Muscle layer of colon (tissue), 2 donors: Measurements from ENCODE around the gene SDS.

Source experiments
- H3K27ac ChIP-seq: one replicate; pipeline ENCODE4 v1.7.0; 2013; ENCODE audit warnings: low read depth, mild to moderate bottlenecking, low read length, moderate library complexity
- H3K27me3 ChIP-seq, 2 donors: one replicate each; pipeline ENCODE4 v1.7.0; 2013; ENCODE audit warnings: low read length in 2 of 2, mild to moderate bottlenecking in 2 of 2; ENCODE audit not compliant: insufficient read depth in 2 of 2, control insufficient read depth in 1 of 2
- H3K36me3 ChIP-seq: one replicate; pipeline ENCODE4 v1.7.0; 2013; ENCODE audit warnings: mild to moderate bottlenecking, low read length; ENCODE audit not compliant: insufficient read depth
- H3K4me1 ChIP-seq: one replicate; pipeline ENCODE4 v1.7.0; 2013; ENCODE audit warnings: mild to moderate bottlenecking, low read length; ENCODE audit not compliant: insufficient read depth
- H3K4me3 ChIP-seq, 2 donors: one replicate each; pipeline ENCODE4 v1.7.0; 2013; ENCODE audit warnings: low read length in 2 of 2, low read depth in 1 of 2, mild to moderate bottlenecking in 1 of 2, moderate library complexity in 1 of 2
- H3K9ac ChIP-seq: one replicate; pipeline ENCODE4 v1.7.0; 2013; ENCODE audit warnings: low read length
- H3K9me3 ChIP-seq: one replicate; pipeline ENCODE4 v1.7.0; 2013; ENCODE audit warnings: mild to moderate bottlenecking, low read length
- donor health status: abdominal sarcoma.
- donor health status: Adenocarcinoma of cecum.

The SDS gene

GRCh38 chr12:113407931-113408600, 4.4 kb upstream of the SDS start:
- Histone ChIP-seq H3K27ac (no peak overlapping the region), H3K4me3 (no peak overlapping the region)

GRCh38 chr12:113405694-113406093, 2.0 kb upstream of the SDS start:
- no peak overlapping the region for H3K9ac ChIP-seq
- H3K4me3 ChIP-seq = no peak overlapping the region
- no peak overlapping the region for H3K27ac ChIP-seq
- no peaks in the 10 kb centered on the region for H3K9me3 ChIP-seq
- peaks cover 0 to 9% of the 10 kb centered on the region in 2 donors for H3K27me3 ChIP-seq
- H3K4me1 ChIP-seq = no peaks in the 10 kb centered on the region
- H3K36me3 ChIP-seq = no peaks in the 10 kb centered on the region

More at GRCh38 chr12:113407931-113408600, 4.4 kb upstream of the SDS start:
- no peaks in the 10 kb centered on the region for H3K36me3 ChIP-seq
- H3K9ac ChIP-seq = no peak overlapping the region
- no peaks in the 10 kb centered on the region for H3K4me1 ChIP-seq
- H3K9me3 ChIP-seq = no peaks in the 10 kb centered on the region
- peaks cover 0 to 3% of the 10 kb centered on the region in 2 donors for H3K27me3 ChIP-seq

GRCh38 chr12:113402586-113403260, 964 bp downstream of the SDS start:
- H3K27me3 ChIP-seq = peaks cover 0 to 14% of the 10 kb centered on the region in 2 donors
- H3K4me1 ChIP-seq = no peaks in the 10 kb centered on the region
- H3K9ac ChIP-seq = no peak overlapping the region
- H3K4me3 ChIP-seq = no peak overlapping the region
- H3K27ac ChIP-seq = no peak overlapping the region
- no peaks in the 10 kb centered on the region for H3K9me3 ChIP-seq
- H3K36me3 ChIP-seq = no peaks in the 10 kb centered on the region

- Histone ChIP-seq H3K27me3 (peaks cover 0 to 14% of the 10 kb centered on the region in 2 donors), H3K4me1 (no peaks in the 10 kb centered on the region), H3K36me3 (no peaks in the 10 kb centered on the region), H3K9me3 (no peaks in the 10 kb centered on the region), H3K9ac (no peak overlapping the region), H3K4me3 (no peak overlapping the region), H3K27ac (no peak overlapping the region)
Measured at GRCh38 chr12:113401066-113402000, 2.4 kb downstream of the SDS start.

GRCh38 chr12:113400362-113400761, 3.3 kb downstream of the SDS start:
- Histone ChIP-seq H3K27ac (no peak overlapping the region), H3K9ac (no peak overlapping the region), H3K36me3 (no peaks in the 10 kb centered on the region), H3K27me3 (peaks cover 0 to 14% of the 10 kb centered on the region in 2 donors), H3K4me3 (no peak overlapping the region), H3K9me3 (no peaks in the 10 kb centered on the region), H3K4me1 (no peaks in the 10 kb centered on the region)

- H3K36me3 ChIP-seq = no peaks in the 10 kb centered on the region
- H3K27me3 ChIP-seq = peaks cover 0 to 10% of the 10 kb centered on the region in 2 donors
- H3K4me3 ChIP-seq = no peak overlapping the region
- no peak overlapping the region for H3K27ac ChIP-seq
- no peaks in the 10 kb centered on the region for H3K4me1 ChIP-seq
- H3K9me3 ChIP-seq = no peaks in the 10 kb centered on the region
- H3K9ac ChIP-seq = no peak overlapping the region
Measured at GRCh38 chr12:113399490-113399889, 4.2 kb downstream of the SDS start.

- H3K4me1 ChIP-seq = no peaks in the 10 kb centered on the region
- no peak overlapping the region for H3K4me3 ChIP-seq
- H3K9ac ChIP-seq = no peak overlapping the region
- H3K36me3 ChIP-seq = no peaks in the 10 kb centered on the region
- H3K9me3 ChIP-seq = no peaks in the 10 kb centered on the region
- H3K27me3 ChIP-seq = peaks cover 0 to 10% of the 10 kb centered on the region in 2 donors
- H3K27ac ChIP-seq = no peak overlapping the region
Measured at GRCh38 chr12:113398346-113399290, 5.1 kb downstream of the SDS start.

- Histone ChIP-seq H3K36me3 (no peaks in the 10 kb centered on the region), H3K27me3 (peaks cover 0 to 10% of the 10 kb centered on the region in 2 donors), H3K9ac (no peak overlapping the region), H3K9me3 (no peaks in the 10 kb centered on the region), H3K4me3 (no peak overlapping the region), H3K4me1 (no peaks in the 10 kb centered on the region), H3K27ac (no peak overlapping the region)
Measured at GRCh38 chr12:113397497-113398197, 6.0 kb downstream of the SDS start.

- H3K27me3 ChIP-seq = peaks cover 0 to 10% of the 10 kb centered on the region in 2 donors
- H3K9me3 ChIP-seq = no peaks in the 10 kb centered on the region
- H3K4me1 ChIP-seq = no peaks in the 10 kb centered on the region
- H3K4me3 ChIP-seq = no peak overlapping the region
- no peak overlapping the region for H3K9ac ChIP-seq
- H3K27ac ChIP-seq = no peak overlapping the region
- no peaks in the 10 kb centered on the region for H3K36me3 ChIP-seq
Measured at GRCh38 chr12:113396828-113397496, 6.7 kb downstream of the SDS start.

- Histone ChIP-seq H3K4me3 (no peak overlapping the region), H3K27me3 (peaks cover 0 to 5% of the 10 kb centered on the region in 2 donors), H3K9me3 (no peaks in the 10 kb centered on the region), H3K9ac (no peak overlapping the region), H3K4me1 (no peaks in the 10 kb centered on the region), H3K36me3 (peaks cover under 1% of the 10 kb centered on the region), H3K27ac (no peak overlapping the region)
Measured at GRCh38 chr12:113396200-113396599, 7.5 kb downstream of the SDS start.
